HepG2 (cell line): ENCODE data around the gene CACNG7. TPM values are rescaled to one million over a fixed set of nuclear protein-coding genes. Genes with fewer than 3 reads are reported as not detected.

Experiments
- AGO2 ChIP-seq: fragments of 200-400 bp; formaldehyde crosslinking; optimal IDR thresholded peaks from 2 replicates; pipeline ENCODE3; 2017; ENCODE audit warnings: mild to moderate bottlenecking, low read depth, low read length, moderate library complexity
- ATF6 ChIP-seq: sonication (generic); formaldehyde crosslinking; conservative IDR thresholded peaks from 2 replicates; pipeline ENCODE4 v1.4.0; 2020; ENCODE audit warnings: missing genetic modification reagents
- CREB1 ChIP-seq, 2 experiments: fragments of 450-650 bp in 1 of 2; IDR thresholded peaks; 2 replicates each; pipeline ENCODE4 v1.6.1; 2016 to 2017; ENCODE audit warnings: control low read depth in 1 of 2, mild to moderate bottlenecking in 1 of 2, missing compliant biosample characterization in 1 of 2, missing genetic modification characterization in 1 of 2
- HCFC1 ChIP-seq: fragments of 150-350 bp; IDR thresholded peaks from 2 replicates; pipeline ENCODE4 v1.6.1; 2014; ENCODE audit warnings: low read depth, low read length
- IKZF5 ChIP-seq: IDR thresholded peaks from 2 replicates; pipeline ENCODE4 v1.6.1; 2018; ENCODE audit warnings: missing genetic modification reagents, mild to moderate bottlenecking, missing compliant biosample characterization
- IRF2 ChIP-seq: IDR thresholded peaks from 2 replicates; pipeline ENCODE4 v1.6.1; 2018; ENCODE audit warnings: missing genetic modification reagents, missing compliant biosample characterization
- MXI1 ChIP-seq: IDR thresholded peaks from 3 replicates; pipeline ENCODE4 v1.6.1; 2012; ENCODE audit warnings: low read depth, low read length, inconsistent platforms, borderline replicate concordance
- NCOA1 ChIP-seq: sonication (generic); formaldehyde crosslinking; IDR thresholded peaks from 2 replicates; pipeline ENCODE4 v1.9.0; 2021; ENCODE audit warnings: missing genetic modification reagents
- NR0B2 ChIP-seq: sonication (generic); formaldehyde crosslinking; IDR thresholded peaks from 2 replicates; pipeline ENCODE4 v1.4.0; 2020; ENCODE audit warnings: mild to moderate bottlenecking, missing genetic modification reagents
- PAF1 ChIP-seq: IDR thresholded peaks from 2 replicates; pipeline ENCODE4 v1.6.1; 2016; ENCODE audit warnings: missing genetic modification reagents, missing compliant biosample characterization
- PHF20 ChIP-seq: sonication (generic); formaldehyde crosslinking; IDR thresholded peaks from 2 replicates; pipeline ENCODE4 v1.5.0; 2020; ENCODE audit warnings: mild to moderate bottlenecking, missing genetic modification reagents
- POLR2A ChIP-seq, 2 experiments: IDR thresholded peaks; 2 replicates each; pipeline ENCODE4 v1.6.1; 2011; ENCODE audit warnings: low read depth in 2 of 2, low read length in 2 of 2, mild to moderate bottlenecking in 1 of 2, moderate library complexity in 1 of 2; ENCODE audit not compliant: insufficient read depth in 1 of 2
- RBFOX2 ChIP-seq: fragments of 200-400 bp; formaldehyde crosslinking; IDR thresholded peaks from 2 replicates; pipeline ENCODE4 v1.6.1; 2017; ENCODE audit warnings: low read depth, mild to moderate bottlenecking, low read length
- RFXAP ChIP-seq: sonication (generic); formaldehyde crosslinking; IDR thresholded peaks from 2 replicates; pipeline ENCODE4 v1.4.0; 2020; ENCODE audit warnings: missing genetic modification reagents, borderline replicate concordance
- SIN3A ChIP-seq: IDR thresholded peaks from 2 replicates; pipeline ENCODE4 v1.6.1; 2011; ENCODE audit warnings: low read depth, mild to moderate bottlenecking, control low read depth, low read length, borderline replicate concordance
- SUZ12 ChIP-seq: fragments of 150-350 bp; IDR thresholded peaks from 2 replicates; pipeline ENCODE4 v1.6.1; 2014; ENCODE audit warnings: low read depth, low read length
- ZBTB26 ChIP-seq: IDR thresholded peaks from 2 replicates; pipeline ENCODE4 v1.6.1; 2016; ENCODE audit warnings: missing compliant biosample characterization, missing genetic modification reagents, borderline replicate concordance
- ZNF30 ChIP-seq: sonication (generic); formaldehyde crosslinking; IDR thresholded peaks from 2 replicates; pipeline ENCODE4 v1.5.0; 2020; ENCODE audit warnings: mild to moderate bottlenecking, missing genetic modification reagents
- ZNF343 ChIP-seq: sonication (generic); formaldehyde crosslinking; IDR thresholded peaks from 2 replicates; pipeline ENCODE4 v1.4.0; 2020; ENCODE audit warnings: mild to moderate bottlenecking, missing genetic modification reagents
- ZNF460 ChIP-seq: sonication (generic); formaldehyde crosslinking; IDR thresholded peaks from 2 replicates; pipeline ENCODE4 v1.5.1; 2020; ENCODE audit warnings: missing genetic modification reagents, mild to moderate bottlenecking, borderline replicate concordance
- ZNF558 ChIP-seq: sonication (generic); formaldehyde crosslinking; IDR thresholded peaks from 2 replicates; pipeline ENCODE4 v1.9.0; 2022; ENCODE audit warnings: mild to moderate bottlenecking, missing genetic modification reagents, borderline replicate concordance
- ZNF598 ChIP-seq: sonication (generic); formaldehyde crosslinking; IDR thresholded peaks from 2 replicates; pipeline ENCODE4 v1.5.1; 2020; ENCODE audit warnings: mild to moderate bottlenecking, missing genetic modification reagents, borderline replicate concordance
- ZNF773 ChIP-seq: sonication (generic); formaldehyde crosslinking; IDR thresholded peaks from 2 replicates; pipeline ENCODE4 v1.4.0; 2020; ENCODE audit warnings: missing genetic modification reagents, borderline replicate concordance
- ZSCAN29 ChIP-seq: sonication (generic); formaldehyde crosslinking; conservative IDR thresholded peaks from 2 replicates; pipeline ENCODE4 v1.4.0; 2020; ENCODE audit warnings: mild to moderate bottlenecking, missing genetic modification reagents
- polyA plus RNA-seq, 8 experiments: library from polyadenylated mRNA; depleted of rRNA in 3 of 8; stranded (reverse) in 7 of 8; unstranded in 1 of 8; fragments of >200 nt; fragmentation: Illumina TruSeq in 4 of 8; extraction: Trizol in 4 of 8; gene quantifications; 2 replicates each; pipeline versions ENCODE4 v1.2.1 to v1.2.3, GENCODE V29; 2011 to 2016; ENCODE audit warnings: low read depth in 4 of 8, missing spikeins in 1 of 8, mixed read lengths in 1 of 8; ENCODE audit not compliant: insufficient read depth in 1 of 8
- total RNA-seq, 5 experiments: library from RNA; depleted of rRNA; stranded (reverse); fragments of >200 nt; fragmentation: Illumina TruSeq; extraction: Trizol; gene quantifications; 2 replicates each; pipeline ENCODE4 v1.2.3, GENCODE V29; 2016; ENCODE audit warnings: low read depth in 1 of 5

The CACNG7 gene
- total and polyA plus RNA-seq, 2 of the 13 experiments (the other 11 are each of a cell fraction or from before 2014, with no cell fraction given) = not detected

GRCh38 chr19:53977429-53977990 lies 68.4 kb downstream of the CACNG7 start (continued):
- TF ChIP-seq CREB1 (IDR thresholded peaks at IDR 0.05) (no peak), CREB1 (CRISPR knock-in tag; IDR thresholded peaks at IDR 0.05) (peak; percentile 29; the same call in 1 of the 2 replicates), ZNF343 (CRISPR knock-in tag) (no peak), HCFC1 (peak; percentile 95), IRF2 (CRISPR knock-in tag) (peak; percentile 66), ZNF558 (CRISPR knock-in tag) (no peak), SIN3A (no peak), ATF6 (no peak), PAF1 (CRISPR knock-in tag) (no peak), ZBTB26 (CRISPR knock-in tag) (no peak), ZNF598 (CRISPR knock-in tag) (no peak), AGO2 (no peak), MXI1 (no peak), NR0B2 (CRISPR knock-in tag) (no peak), ZNF773 (CRISPR knock-in tag) (no peak), ZNF30 (CRISPR knock-in tag) (no peak), POLR2A (IDR thresholded peaks at IDR 0.05; ENCODE audit: insufficient read depth in 1 of 2, low read depth in 2 of 2, low read length in 2 of 2) (no peak), ZNF460 (CRISPR knock-in tag) (no peak), NCOA1 (CRISPR knock-in tag) (no peak), RBFOX2 (no peak), ZSCAN29 (no peak), SUZ12 (peak; percentile 92), IKZF5 (no peak), PHF20 (CRISPR knock-in tag) (no peak), RFXAP (CRISPR knock-in tag) (no peak)
- TF ChIP-seq, all 625 proteins: peak for 15
